Astrocyte (in vitro differentiated cells and primary cell): ENCODE measurements around the gene LRRC10B. TPM values are rescaled to one million over a fixed set of nuclear protein-coding genes. Genes with fewer than 3 reads are reported as not detected.

Source experiments
- DNase-seq: peaks from one replicate; pipeline ENCODE4 v3.0.0-alpha.2; 2010; ENCODE audit warnings: low read depth
- FAIRE-seq: peaks from 2 replicates; lab custom pipeline; 2011; peaks lifted over from hg19 to GRCh38; lab: Jason Lieb, UNC
- H2AFZ ChIP-seq: 2 replicates; pipeline ENCODE4 v1.6.0; 2012; ENCODE audit warnings: low read depth, low read length, inconsistent platforms
- H3K27ac ChIP-seq: 2 replicates; pipeline ENCODE4 v1.5.1; 2011; ENCODE audit warnings: low read depth, low read length, inconsistent platforms
- H3K27me3 ChIP-seq: 2 replicates; pipeline ENCODE4 v1.6.0; 2011; ENCODE audit warnings: low read length, inconsistent platforms; ENCODE audit not compliant: insufficient read depth
- H3K36me3 ChIP-seq: 2 replicates; pipeline ENCODE4 v1.5.1; 2011; ENCODE audit warnings: low read length, inconsistent platforms; ENCODE audit not compliant: insufficient read depth
- H3K4me1 ChIP-seq: 2 replicates; pipeline ENCODE4 v1.5.1; 2011; ENCODE audit warnings: low read length, inconsistent platforms; ENCODE audit not compliant: insufficient read depth
- H3K4me2 ChIP-seq: 2 replicates; pipeline ENCODE4 v1.6.0; 2012; ENCODE audit warnings: low read length, inconsistent platforms
- H3K4me3 ChIP-seq: 2 replicates; pipeline ENCODE4 v1.5.1; 2011; ENCODE audit warnings: low read depth, mild to moderate bottlenecking, low read length, inconsistent platforms; ENCODE audit not compliant: insufficient read depth
- H3K79me2 ChIP-seq: 2 replicates; pipeline ENCODE4 v1.6.0; 2012; ENCODE audit warnings: mild to moderate bottlenecking, low read length, inconsistent platforms; ENCODE audit not compliant: insufficient read depth
- H3K9ac ChIP-seq: 2 replicates; pipeline ENCODE4 v1.6.0; 2012; ENCODE audit warnings: mild to moderate bottlenecking, low read length, inconsistent platforms
- H3K9me3 ChIP-seq: 2 replicates; pipeline ENCODE4 v1.5.1; 2012; ENCODE audit warnings: low read depth, mild to moderate bottlenecking, low read length, inconsistent platforms; ENCODE audit not compliant: insufficient read depth
- H4K20me1 ChIP-seq: 2 replicates; pipeline ENCODE4 v1.6.0; 2012; ENCODE audit warnings: low read length, inconsistent platforms; ENCODE audit not compliant: insufficient read depth
- H3K27ac Mint-ChIP-seq: one replicate; pipeline ENCODE4 v1.8.0; 2021; ENCODE audit warnings: mild to moderate bottlenecking, mixed read lengths; ENCODE audit not compliant: unreplicated experiment
- H3K27me3 Mint-ChIP-seq: one replicate; pipeline ENCODE4 v1.8.0; 2021; ENCODE audit warnings: low read depth, mixed read lengths; ENCODE audit not compliant: unreplicated experiment
- H3K36me3 Mint-ChIP-seq: one replicate; pipeline ENCODE4 v1.8.0; 2021; ENCODE audit warnings: low read depth, mixed read lengths; ENCODE audit not compliant: unreplicated experiment
- H3K4me1 Mint-ChIP-seq: one replicate; pipeline ENCODE4 v1.8.0; 2021; ENCODE audit warnings: low read depth, mixed read lengths; ENCODE audit not compliant: unreplicated experiment
- H3K4me3 Mint-ChIP-seq: one replicate; pipeline ENCODE4 v1.8.0; 2021; ENCODE audit warnings: mild to moderate bottlenecking, moderate library complexity, mixed read lengths; ENCODE audit not compliant: unreplicated experiment
- H3K9me3 Mint-ChIP-seq: one replicate; pipeline ENCODE4 v1.8.0; 2021; ENCODE audit warnings: mild to moderate bottlenecking, mixed read lengths; ENCODE audit not compliant: unreplicated experiment
- EZH2 ChIP-seq: IDR thresholded peaks from 2 replicates; pipeline ENCODE4 v1.6.1; 2012; ENCODE audit warnings: mild to moderate bottlenecking, low read length, inconsistent platforms; ENCODE audit not compliant: insufficient read depth
- total RNA-seq: library from RNA; stranded (reverse); gene quantifications from 2 replicates; pipeline ENCODE4 v1.2.1, GENCODE V29; 2021
- TF ChIP-seq, protein P1 (sequence below): IDR thresholded peaks from 2 replicates; pipeline ENCODE4 v1.5.1; 2011; ENCODE audit warnings: low read depth, mild to moderate bottlenecking, inconsistent platforms, low read length, moderate library complexity; ENCODE audit not compliant: insufficient read depth

The LRRC10B gene
- total RNA-seq, 1 donor from 2014 or later = 0.09 TPM

DNA sequence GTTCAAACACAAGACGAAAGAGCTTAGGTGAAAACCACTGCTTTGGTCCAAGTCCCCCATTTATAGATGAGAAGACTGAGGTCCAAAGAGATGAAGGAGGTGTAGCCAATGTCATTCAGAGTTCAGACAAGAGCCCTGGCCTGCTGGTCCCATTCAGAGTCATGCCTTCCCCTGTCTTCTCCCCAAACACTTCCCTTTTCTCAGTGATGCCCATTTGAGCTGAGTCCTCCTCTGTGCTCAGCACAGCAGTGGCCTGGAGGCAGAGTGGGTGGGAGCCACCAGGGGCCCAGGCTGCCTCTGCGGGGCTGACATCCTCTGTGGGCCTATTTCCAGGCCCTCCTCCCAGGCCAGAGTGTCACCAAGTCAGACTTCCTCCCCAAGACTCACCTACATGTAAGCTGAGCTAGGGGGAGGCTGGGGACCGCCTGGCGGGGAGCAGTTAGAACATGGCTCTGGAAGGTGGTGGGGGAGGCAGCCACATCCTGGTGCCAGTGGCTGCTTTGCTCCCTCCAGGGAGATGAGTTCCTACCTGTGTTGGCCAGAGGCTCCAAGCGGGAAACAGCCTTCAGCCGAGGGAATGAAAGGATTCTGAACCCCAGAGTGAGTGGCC, 22.4 kb upstream of the LRRC10B start:
- Mint-ChIP-seq H3K4me3 (no peak overlapping the region), H3K9me3 (peaks cover 2% of the 10 kb centered on the region), H3K27me3 (peaks cover 49% of the 10 kb centered on the region), H3K27ac (no peak overlapping the region), H3K4me1 (peaks cover 18% of the 10 kb centered on the region), H3K36me3 (peaks cover 2% of the 10 kb centered on the region)
- FAIRE-seq (no peak), DNase-seq (no peak)
- Histone ChIP-seq H3K4me1 (peaks cover 8% of the 10 kb centered on the region), H3K27me3 (peaks cover 2% of the 10 kb centered on the region), H4K20me1 (no peaks in the 10 kb centered on the region), H3K27ac (no peak overlapping the region), H3K79me2 (no peaks in the 10 kb centered on the region), H3K4me2 (no peak overlapping the region), H2AFZ (no peak overlapping the region), H3K9ac (no peak overlapping the region), H3K4me3 (no peak overlapping the region), H3K36me3 (no peaks in the 10 kb centered on the region), H3K9me3 (no peaks in the 10 kb centered on the region)
- TF ChIP-seq EZH2 = no peak
- TF ChIP-seq, protein P1, sequence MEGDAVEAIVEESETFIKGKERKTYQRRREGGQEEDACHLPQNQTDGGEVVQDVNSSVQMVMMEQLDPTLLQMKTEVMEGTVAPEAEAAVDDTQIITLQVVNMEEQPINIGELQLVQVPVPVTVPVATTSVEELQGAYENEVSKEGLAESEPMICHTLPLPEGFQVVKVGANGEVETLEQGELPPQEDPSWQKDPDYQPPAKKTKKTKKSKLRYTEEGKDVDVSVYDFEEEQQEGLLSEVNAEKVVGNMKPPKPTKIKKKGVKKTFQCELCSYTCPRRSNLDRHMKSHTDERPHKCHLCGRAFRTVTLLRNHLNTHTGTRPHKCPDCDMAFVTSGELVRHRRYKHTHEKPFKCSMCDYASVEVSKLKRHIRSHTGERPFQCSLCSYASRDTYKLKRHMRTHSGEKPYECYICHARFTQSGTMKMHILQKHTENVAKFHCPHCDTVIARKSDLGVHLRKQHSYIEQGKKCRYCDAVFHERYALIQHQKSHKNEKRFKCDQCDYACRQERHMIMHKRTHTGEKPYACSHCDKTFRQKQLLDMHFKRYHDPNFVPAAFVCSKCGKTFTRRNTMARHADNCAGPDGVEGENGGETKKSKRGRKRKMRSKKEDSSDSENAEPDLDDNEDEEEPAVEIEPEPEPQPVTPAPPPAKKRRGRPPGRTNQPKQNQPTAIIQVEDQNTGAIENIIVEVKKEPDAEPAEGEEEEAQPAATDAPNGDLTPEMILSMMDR = no peak

GRCh38 chr11:61486779-61487178, 21.8 kb upstream of the LRRC10B start:
- Histone ChIP-seq H2AFZ (no peak overlapping the region), H3K9ac (no peak overlapping the region), H3K79me2 (no peaks in the 10 kb centered on the region), H3K4me3 (no peak overlapping the region), H3K4me2 (no peak overlapping the region), H3K36me3 (no peaks in the 10 kb centered on the region), H3K4me1 (peaks cover 8% of the 10 kb centered on the region), H3K27me3 (peaks cover 2% of the 10 kb centered on the region), H3K27ac (no peak overlapping the region), H3K9me3 (no peaks in the 10 kb centered on the region), H4K20me1 (no peaks in the 10 kb centered on the region)
- H3K4me1 Mint-ChIP-seq = peaks cover 18% of the 10 kb centered on the region
- no peak overlapping the region for H3K4me3 Mint-ChIP-seq
- TF ChIP-seq, protein P1 = no peak
- TF ChIP-seq EZH2 = no peak
- H3K9me3 Mint-ChIP-seq = peaks cover 2% of the 10 kb centered on the region
- no peak for DNase-seq
- H3K27me3 Mint-ChIP-seq = peaks cover 44% of the 10 kb centered on the region
- H3K27ac Mint-ChIP-seq = no peak overlapping the region
- FAIRE-seq = no peak
- H3K36me3 Mint-ChIP-seq = peaks cover 2% of the 10 kb centered on the region

DNA sequence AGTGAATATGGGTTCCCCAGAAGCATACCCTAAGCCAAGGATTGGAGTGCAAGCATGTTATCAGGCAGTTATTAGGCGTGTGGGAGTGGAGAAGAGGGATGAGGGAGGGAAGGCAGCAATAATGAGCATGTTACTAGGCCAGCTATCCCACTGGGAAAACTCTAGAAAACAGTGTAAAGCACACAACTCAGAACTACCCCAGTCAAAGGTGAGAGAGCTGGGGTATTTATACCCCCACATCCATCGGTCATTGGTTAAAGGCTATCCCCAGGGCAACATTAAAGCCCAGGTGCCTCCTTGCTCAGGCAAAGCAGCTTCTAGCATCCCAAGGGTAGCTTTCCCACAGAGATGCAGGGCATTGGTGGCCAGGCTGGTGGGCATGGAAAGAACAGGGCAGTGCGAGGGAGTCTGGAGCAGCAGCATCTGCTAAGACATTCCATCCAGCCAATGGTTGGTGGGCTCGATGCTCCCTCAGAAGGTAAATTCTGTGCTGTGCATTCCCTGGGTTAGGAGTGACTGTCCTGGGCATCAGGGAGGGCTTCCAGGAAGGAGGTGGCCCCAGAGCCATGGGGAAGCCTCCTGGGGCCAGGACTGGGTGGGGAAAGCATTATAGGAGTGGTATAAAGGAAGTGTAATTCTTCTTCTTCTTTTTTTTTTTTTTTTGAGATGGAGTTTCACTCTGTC, 21.1 kb upstream of the LRRC10B start:
- no peak for FAIRE-seq
- H3K27ac Mint-ChIP-seq = no peak overlapping the region
- H3K36me3 ChIP-seq = no peaks in the 10 kb centered on the region

More for the DNA sequence above, 21.1 kb upstream of the LRRC10B start:
- H3K27me3 ChIP-seq = no peaks in the 10 kb centered on the region
- H3K9me3 ChIP-seq = no peaks in the 10 kb centered on the region
- Mint-ChIP-seq H3K36me3 (peaks cover 2% of the 10 kb centered on the region), H3K9me3 (peaks cover 2% of the 10 kb centered on the region), H3K4me1 (peaks cover 18% of the 10 kb centered on the region), H3K4me3 (no peak overlapping the region), H3K27me3 (peaks cover 40% of the 10 kb centered on the region)
- no peak for DNase-seq
- TF ChIP-seq, protein P1 = no peak
- no peak for TF ChIP-seq EZH2
- H3K4me3 ChIP-seq = no peak overlapping the region
- no peak overlapping the region for H2AFZ ChIP-seq
- H4K20me1 ChIP-seq = no peaks in the 10 kb centered on the region
- no peak overlapping the region for H3K9ac ChIP-seq
- no peak overlapping the region for H3K27ac ChIP-seq
- peaks cover 8% of the 10 kb centered on the region for H3K4me1 ChIP-seq
- no peaks in the 10 kb centered on the region for H3K79me2 ChIP-seq
- no peak overlapping the region for H3K4me2 ChIP-seq
